ENCODE results near the gene TMEM248. TPM values are rescaled to one million over a fixed set of nuclear protein-coding genes. Genes with fewer than 3 reads are reported as not detected.
"Not testable (repeated sequence)": the region's sequence is repeated elsewhere in the genome, so short reads cannot be mapped to it uniquely, and the experiment has no call there.

Gene TMEM248, protein sequence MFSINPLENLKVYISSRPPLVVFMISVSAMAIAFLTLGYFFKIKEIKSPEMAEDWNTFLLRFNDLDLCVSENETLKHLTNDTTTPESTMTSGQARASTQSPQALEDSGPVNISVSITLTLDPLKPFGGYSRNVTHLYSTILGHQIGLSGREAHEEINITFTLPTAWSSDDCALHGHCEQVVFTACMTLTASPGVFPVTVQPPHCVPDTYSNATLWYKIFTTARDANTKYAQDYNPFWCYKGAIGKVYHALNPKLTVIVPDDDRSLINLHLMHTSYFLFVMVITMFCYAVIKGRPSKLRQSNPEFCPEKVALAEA
- 153 and 170 TPM in 2 replicates for total RNA-seq (2014; rRNA removed)
- polyA plus RNA-seq (2012), result 62.2 TPM

DNA sequence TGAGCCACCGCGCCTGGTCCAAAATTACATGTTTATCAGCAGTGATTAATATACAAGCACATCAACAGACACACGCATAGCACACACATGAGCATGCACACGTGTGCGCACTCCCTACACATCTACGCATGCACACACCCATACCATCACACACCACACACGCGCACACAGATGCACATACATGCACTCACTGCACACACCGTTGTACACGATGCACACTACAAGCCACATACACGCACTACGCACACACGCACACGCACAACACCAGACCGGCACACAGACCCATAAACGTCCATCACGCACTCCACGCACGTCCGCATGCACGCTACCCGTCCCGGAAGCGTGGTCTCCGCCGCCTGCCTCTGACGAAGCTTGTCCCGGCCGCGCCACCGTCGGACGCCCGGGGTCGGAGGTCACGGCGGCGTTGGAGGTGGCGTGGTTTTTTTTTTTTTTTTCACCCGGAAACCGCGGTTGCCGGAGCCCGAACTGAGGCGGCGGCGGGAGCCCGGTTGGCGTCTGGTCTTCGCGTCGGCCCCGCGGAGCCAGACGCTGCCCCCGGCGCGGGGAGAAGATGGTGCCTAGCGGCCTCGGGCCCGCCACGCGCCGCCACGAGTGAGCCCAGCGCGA, at the start of gene TMEM248:
TMEM248 (plus strand) TSS at position 457 of the 627 bp plus-strand sequence. CDS start 20,641 bp downstream, outside the sequence.
- DNase-seq (ENCODE audit: low read depth), result peak; percentile 92

GRCh38 chr7:66873476-66873875, 47.5 kb upstream of the TMEM248 start:
- no peak for DNase-seq (ENCODE audit: low read depth)

- peak; percentile 27 for DNase-seq (ENCODE audit: low read depth)
Observed at GRCh38 chr7:66877577-66878300, 43.3 kb upstream of the TMEM248 start.

DNA sequence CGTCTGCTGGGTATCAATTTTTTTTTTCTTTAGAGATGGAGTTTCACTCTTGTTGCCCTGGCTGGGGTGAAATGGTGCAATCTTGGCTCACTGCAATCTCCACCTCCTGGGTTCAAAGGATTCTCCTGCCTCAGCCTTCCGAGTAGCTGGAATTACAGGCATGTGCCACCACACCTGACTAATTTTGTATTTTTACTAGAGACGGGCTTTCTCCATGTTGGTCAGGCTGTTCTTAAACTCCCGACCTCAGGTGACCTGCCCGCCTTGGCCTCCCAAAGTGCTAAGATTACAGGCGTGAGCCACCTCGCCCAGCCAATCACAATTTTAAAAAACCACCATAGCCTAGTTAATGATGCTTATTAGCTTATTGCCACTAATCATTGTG, 42.7 kb upstream of the TMEM248 start:
- not testable (repeated sequence) for DNase-seq (ENCODE audit: low read depth)

GRCh38 chr7:66880053-66880452, 41.0 kb upstream of the TMEM248 start:
- no peak for DNase-seq (ENCODE audit: low read depth)

DNA sequence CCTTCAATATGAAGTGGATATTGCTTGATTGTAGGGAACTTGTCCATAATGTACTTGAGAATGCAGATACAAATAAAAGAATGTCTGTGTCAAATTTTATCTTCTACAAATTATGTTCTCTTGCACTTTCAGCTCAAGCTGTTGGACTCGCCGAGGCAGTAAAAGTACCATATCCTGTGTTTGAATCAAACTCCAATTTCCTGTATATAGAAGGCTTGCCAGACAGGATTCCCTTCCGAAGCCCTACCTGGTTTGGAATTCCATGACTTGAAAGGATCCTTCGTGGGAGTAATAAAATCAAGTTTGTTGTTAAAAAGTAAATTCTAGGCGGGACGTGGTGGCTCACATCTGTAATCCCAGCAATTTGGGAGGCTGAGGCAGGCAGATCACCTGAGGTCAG, 40.4 kb upstream of the TMEM248 start:
- DNase-seq (ENCODE audit: low read depth), result not testable (repeated sequence)

GRCh38 chr7:66883716-66884115, 37.3 kb upstream of the TMEM248 start:
- DNase-seq (ENCODE audit: low read depth), result peak; percentile 45

DNA sequence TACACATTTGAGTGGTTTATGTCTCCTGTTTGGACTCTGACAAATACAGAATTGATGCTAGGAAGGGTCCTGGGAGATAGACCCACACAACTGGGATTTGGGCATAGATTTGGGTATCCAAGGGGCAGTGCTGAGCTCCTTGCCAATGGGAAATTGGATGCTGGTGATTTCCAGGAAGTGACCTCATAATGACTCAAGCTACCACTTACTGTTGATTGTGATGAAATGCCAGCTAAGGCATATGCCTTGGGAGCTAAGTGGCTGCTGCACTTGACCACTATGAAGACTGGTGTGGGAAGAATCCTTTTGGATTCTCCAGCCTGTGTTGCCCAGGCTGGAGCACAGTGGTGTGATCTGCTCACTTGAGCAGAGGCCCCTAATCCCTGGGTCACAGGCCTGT, 36.5 kb upstream of the TMEM248 start:
- DNase-seq (ENCODE audit: low read depth), result peak; percentile 59

- DNase-seq (ENCODE audit: low read depth), result peak; percentile 19
Observed at GRCh38 chr7:66886152-66886551, 34.9 kb upstream of the TMEM248 start.

- DNase-seq (ENCODE audit: low read depth), result not testable (repeated sequence)
Observed at GRCh38 chr7:66888223-66888622, 32.8 kb upstream of the TMEM248 start.

GRCh38 chr7:66894463-66895080, 26.5 kb upstream of the TMEM248 start:
- peak; percentile 36 for DNase-seq (ENCODE audit: low read depth)

DNA sequence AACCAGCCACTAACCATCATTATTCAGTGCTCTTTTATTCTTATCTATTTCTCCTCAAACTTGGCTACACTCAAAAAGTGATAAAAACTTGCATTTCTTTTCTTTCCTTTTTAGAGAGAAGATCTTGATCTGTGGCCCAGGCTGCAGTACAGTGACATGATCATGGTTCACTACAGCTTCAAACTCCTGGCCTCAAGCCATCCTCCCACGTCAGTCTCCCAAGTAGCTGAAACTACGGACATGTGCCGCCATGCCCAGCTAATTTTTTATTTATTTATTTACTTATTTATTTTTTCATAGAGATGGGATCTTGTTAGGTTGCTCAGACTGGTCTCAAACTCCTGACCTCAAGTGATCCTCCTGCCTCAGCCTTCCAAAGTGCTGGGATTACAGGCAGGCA, 24.6 kb upstream of the TMEM248 start:
- DNase-seq (ENCODE audit: low read depth), result no peak

DNA sequence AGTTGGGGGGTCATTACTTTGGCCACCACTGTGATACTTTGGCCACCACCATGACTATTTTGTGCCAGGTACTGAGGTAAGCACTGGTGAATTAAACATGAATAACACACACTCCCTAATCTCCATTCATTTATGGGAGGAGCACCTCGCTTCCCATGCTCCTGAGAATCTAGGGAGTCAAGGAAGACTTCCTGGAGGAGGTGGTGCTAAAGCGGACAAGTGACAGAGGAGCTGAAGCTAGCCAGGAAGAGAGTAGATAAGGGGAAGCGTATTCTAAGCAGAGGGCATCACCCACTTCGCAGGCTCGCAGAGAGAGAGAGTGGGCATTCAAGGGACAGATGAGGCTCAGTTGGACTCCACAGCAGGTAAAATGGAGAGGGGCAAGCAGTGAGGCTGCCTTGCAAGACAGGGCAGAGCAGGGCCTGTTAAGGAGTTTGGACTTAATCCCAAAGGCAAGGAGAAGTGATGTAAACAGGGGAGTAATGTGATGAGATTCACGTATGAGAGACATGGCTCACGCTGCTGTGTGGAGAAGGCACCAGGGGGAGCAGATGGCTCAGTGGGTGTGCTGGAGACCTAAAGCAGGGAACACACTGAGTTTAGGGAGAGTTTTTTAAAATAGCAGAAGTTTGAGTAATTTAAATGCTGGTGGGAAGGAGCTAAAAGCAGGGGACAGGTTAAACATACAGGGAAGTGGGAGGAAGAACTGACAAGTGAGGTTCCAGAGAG, 21.3 kb upstream of the TMEM248 start:
- DNase-seq (ENCODE audit: low read depth), result no peak

DNA sequence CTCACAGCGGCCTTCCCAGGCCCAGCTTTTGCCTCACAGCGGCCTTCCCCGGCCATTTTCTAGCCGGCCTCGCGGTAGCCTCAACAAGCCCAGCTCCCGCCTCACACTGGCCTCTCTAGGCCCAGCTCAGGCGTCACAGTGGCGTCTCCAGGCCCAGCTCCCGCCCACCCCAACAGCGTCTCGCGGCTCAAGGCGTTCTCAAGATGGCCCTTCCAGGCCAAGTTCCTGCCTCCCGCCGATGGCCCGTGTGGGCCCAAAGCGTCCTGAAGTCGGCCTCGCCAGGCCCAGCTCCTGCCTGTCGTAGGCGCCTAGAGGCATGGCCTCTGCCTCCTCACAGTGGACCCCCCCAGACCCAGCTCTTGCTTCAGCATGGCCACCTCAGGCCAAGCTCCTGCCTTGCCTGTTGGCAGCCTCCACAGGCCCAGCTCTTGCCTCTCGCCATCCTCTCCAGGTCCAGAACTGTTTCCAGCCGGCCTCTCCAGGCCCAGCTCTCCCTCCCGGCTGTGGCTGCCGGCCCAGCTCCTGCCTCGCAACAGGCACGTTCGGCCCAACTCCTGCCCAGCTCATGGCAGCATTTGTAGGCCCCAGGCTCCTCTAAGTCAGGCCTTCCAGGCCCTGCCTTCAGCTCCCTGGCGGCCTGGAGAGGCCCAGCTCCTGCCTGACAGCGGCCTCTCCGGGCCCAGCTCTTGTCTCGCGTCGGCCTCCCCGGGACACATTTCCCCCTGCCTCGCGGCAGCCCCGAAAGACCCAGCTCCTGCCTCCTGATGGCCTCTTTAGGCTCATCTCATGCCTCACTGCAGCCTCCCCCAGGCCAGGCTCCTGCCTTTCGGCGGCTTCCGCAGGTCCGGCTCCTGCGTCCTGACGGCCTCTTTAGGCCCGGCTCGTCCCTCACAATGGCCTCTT, 18.8 kb upstream of the TMEM248 start:
- DNase-seq (ENCODE audit: low read depth), result no peak

- DNase-seq (ENCODE audit: low read depth), result no peak
Observed at GRCh38 chr7:66902844-66903180, 18.2 kb upstream of the TMEM248 start.

- DNase-seq (ENCODE audit: low read depth), result no peak
Observed at GRCh38 chr7:66903360-66904062, 17.5 kb upstream of the TMEM248 start.

- DNase-seq (ENCODE audit: low read depth), result no peak
Observed at GRCh38 chr7:66904063-66904593, 16.9 kb upstream of the TMEM248 start.

DNA sequence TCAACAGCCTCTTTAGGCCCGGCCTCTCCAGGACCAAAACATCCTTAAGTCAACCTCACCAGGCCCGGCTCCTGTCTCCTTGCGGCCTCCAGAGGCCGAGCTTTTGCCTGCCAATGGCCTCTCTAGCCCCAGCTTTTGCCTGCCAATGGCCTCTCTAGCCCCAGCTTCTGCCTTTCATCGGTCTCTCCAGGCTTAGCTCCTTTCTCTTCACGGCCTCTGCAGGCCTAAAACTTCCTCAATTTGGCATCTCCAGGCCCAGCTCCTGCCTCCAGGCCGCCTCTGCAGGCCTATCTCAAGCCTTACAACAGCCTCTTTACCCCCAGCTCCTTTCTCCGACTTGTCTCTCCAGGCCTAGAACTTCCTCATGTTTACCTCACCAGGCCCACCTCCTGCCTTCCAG, 15.7 kb upstream of the TMEM248 start:
- DNase-seq (ENCODE audit: low read depth), result no peak

GRCh38 chr7:66905689-66906088, 15.3 kb upstream of the TMEM248 start:
- no peak for DNase-seq (ENCODE audit: low read depth)

GRCh38 chr7:66907731-66908130, 13.3 kb upstream of the TMEM248 start:
- DNase-seq (ENCODE audit: low read depth), result no peak

Measured in LHCN-M2 (cell line).